Gastrocnemius medialis (tissue), 4 donors: ENCODE results near the gene APBB1.

Source experiments
- CTCF ChIP-seq, 5 experiments: fragments of 450-650 bp in 3 of 5; fragments of 200-600 bp in 2 of 5; sonication (generic) in 2 of 5; IDR thresholded peaks in 4 of 5; conservative IDR thresholded peaks in 1 of 5; 1 replicate in 4 of 5; 2 replicates in 1 of 5; pipeline ENCODE4 v1.5.1; 2016 to 2019; ENCODE audit warnings: antibody characterized with exemption in 5 of 5, mild to moderate bottlenecking in 3 of 5, moderate library complexity in 3 of 5
- POLR2A ChIP-seq, 2 donors: fragments of 450-650 bp; IDR thresholded peaks; one replicate each; pipeline ENCODE4 v1.6.1; 2017; ENCODE audit warnings: antibody characterized with exemption in 2 of 2, mild to moderate bottlenecking in 2 of 2, moderate library complexity in 2 of 2

DNA sequence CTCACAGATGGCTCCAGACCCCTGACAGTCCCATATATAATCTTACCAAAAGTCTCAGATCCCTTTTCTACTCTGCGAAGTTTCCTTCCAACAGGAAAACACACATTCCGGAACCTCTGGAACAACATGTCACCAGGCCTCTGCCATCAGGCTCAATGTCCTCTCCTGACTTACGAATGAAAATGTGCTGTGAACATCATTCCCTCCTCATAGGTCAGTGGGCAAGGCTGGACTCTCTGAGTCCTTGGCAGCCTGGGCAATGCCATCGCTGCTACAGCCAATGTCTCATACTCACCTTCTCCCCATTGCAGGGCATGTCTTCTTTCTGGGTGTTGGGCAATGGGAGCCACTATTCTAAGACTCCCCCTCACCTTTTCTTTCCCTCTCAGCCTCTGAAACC is 23.5 kb upstream of the APBB1 start:
- TF ChIP-seq CTCF (IDR thresholded peaks at IDR 0.05 in 4 of 5, conservative IDR thresholded peaks at IDR 0.05 in 1 of 5) (no peak), POLR2A (IDR thresholded peaks at IDR 0.05) (no peak)
